HG02571 (cell line): ENCODE measurements around the gene PCSK4.
A peak's percentile ranks its signal among the peaks of the same experiment; 100 is the strongest.

ENCODE experiments used
- ATAC-seq: cut with Tn5 transposase; IDR thresholded peaks from one replicate; pipeline ENCODE4 v1.9.1; 2021; ENCODE audit warnings: mild to moderate bottlenecking, moderate library complexity; ENCODE audit not compliant: unreplicated experiment

PCSK4 gene

DNA sequence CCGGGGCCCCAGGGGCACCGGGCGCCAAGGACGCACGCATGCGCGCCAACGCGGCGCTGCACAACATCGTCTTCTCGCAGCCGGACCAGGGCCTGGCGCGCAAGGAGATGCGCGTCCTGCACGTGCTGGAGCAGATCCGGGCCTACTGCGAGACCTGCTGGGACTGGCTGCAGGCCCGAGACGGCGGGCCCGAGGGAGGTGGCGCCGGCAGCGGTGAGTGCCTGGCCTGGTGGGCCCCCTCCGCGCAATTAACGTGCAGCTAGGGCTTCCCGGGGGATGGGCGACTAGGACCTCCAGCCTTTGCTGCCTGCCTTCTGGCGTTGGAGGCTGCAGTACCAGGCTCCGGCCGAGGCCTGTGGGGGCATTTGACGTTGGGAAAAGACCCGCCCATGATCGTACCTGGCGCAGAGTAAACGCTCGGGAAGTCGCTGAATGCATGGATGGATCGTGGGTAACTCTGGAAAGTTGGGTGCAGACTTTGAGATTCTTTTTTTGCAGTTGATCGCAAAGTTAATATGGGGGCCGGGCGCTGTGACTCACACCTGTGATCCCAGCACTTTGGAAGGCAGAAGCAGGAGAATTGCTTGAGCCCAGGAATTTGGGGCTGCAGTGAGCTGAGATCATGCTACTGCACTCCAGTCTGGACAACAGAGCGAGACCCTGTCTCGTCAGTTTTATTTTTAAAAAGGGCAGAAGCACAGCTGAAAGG lies 33.0 kb downstream of the PCSK4 start:
- ATAC-seq, result no peak

DNA sequence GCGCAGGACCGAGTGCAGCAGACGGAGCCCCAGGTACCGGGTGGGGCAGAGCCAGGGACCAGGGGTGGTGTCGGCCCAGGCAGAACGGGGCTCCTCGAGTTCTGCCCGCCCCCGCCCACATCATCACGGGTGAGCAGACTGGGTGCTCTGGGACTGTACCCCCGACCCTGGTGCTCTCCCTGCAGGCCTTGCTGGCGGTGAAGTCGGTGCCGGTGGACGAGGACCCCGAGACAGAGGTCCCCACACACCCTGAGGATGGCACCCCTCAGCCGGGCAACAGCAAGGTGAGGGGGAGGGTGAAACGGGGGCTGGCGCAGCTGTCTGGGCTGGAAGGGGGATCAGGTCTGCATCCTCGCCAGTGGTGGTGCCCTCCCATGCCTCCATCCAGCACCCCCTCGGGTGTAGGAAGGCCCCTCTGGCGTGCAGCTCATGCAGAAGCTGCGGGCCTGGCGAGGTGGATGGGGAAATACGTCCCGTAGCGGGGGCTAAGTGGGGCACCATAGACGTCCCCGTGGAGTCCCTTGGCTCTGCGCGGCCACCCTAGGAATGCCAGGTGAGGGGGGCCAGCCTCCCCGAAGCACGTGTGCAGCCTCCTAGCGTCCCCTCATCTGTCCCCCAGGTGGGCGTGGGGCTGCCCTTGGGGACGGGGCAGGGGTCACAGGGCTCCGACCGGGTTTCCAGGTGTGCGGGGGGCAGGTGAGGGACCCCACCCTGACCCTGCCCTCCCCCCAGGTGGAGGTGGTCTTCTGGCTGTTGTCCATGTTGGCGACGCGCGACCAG lies 33.8 kb downstream of the PCSK4 start:
- no peak for ATAC-seq

DNA sequence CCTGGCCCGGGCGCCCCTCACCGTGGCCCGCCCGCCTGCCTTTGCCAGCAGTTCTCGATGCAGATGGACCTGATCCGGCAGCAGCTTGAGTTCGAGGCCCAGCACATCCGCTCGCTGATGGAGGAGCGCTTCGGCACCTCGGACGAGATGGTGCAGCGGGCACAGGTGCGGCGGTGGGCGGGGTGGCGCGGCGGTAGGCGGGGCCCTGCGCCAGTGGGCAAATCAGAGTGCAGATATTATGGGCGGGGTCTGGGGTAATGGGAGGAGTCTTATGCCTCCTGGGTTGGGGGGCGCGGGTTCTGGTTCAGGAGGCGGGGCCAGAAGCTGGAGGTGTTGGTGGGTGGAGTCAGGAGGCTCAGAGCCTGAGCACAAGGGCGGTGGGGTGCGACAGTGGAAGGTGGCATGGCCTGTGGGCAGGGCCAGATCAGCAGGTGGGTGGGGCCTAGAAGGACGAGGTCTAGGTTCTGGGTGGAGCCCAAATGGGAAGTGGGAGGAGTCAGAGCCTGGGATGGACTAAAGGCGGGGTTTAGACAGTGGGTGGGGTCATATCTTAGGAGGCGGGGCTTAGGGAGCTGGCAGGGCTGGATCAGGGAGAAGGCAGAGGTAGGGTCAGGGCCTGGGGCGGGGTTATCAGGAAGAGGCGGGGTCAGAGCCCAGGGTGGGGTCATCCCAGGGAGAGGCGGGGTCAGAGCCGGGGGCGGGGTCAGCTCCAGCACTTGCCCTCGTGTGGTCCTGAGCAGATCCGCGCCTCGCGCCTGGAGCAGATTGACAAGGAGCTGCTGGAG lies 34.6 kb downstream of the PCSK4 start:
- ATAC-seq, result no peak

DNA sequence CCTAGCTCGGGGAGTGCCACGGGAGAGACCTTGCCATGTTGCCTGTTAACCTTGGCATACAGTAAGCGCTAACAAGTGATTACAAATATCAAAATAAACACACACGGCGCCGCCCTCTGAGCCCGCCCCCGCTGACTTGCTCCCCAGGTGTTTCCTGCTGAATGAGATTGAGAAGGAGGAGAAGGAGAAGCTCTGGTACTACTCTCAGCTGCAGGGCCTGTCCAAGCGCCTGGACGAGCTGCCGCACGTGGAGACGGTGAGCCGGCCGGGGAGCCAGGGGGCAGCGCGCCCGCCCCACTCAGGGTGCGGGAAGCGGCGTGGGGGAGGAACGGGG lies 35.2 kb downstream of the PCSK4 start:
- no peak for ATAC-seq

DNA sequence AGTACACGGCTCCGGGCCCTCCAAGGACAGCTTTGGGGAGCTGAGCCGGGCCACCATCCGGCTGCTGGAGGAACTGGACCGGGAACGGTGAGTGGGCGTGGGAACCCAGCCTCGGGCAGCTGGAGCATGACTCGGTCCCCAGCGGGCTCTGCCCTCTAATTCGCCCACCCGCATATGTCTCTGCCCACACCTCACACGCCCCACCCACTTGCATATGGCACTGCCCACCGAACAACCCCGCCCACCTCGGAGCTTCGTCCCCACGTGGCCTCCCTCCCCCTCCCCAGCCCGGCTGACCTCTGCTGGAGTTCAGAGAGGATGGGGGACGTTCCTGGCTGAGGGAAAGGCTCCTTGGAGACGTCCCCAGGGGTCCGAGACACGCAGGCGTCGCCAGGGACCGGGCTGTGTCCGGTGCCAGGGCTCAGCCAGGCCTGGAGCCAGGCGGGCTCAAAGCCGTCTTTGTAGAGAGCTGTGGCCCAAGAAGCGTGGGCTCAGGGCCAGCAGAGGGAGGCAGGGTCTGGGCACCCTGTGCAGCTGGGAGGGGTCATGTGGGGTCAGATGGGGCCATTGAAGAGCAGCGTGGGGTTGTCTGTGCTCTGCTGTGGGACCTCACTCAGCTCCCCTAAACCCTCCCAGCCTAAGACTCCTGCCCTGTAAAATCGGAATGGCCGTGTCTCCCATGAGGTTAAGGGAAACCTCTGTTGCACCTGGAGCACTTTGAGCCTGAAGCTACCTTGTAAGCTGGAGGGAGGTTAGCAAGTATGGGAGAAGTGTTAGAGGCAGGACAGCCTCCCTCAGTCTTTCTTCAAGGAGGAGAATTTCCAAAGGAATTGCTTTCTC lies 36.4 kb downstream of the PCSK4 start:
- ATAC-seq, result no peak

DNA sequence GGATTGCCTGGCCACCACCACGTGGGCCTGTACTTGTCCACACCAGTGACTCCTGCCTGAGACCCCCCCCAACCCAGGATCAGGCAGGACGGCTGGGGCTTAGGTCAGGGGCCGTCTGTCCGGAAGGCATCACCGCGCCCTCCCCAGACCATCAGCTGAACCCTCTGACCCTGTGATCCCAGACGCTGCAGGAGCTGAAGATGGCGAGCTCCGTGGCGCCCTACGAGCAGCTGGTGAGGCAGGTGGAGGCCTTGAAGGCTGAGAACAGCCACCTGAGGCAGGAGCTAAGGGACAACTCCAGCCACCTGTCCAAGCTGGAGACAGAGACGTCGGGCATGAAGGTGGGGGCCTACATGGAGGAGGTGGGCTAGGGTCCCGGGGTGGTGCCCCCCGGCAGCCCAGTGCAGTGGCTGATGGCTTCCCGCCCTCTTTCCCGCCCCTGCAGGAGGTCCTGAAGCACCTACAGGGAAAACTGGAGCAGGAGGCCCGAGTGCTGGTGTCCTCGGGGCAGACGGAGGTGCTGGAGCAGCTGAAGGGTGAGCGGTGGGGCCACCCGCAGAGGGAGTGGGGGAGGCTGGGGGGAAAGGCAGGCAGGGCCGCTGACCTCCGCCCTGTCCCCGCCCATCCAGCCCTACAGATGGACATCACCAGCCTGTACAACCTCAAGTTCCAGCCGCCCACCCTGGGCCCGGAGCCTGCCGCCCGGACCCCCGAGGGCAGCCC lies 37.2 kb downstream of the PCSK4 start:
- ATAC-seq, result no peak

DNA sequence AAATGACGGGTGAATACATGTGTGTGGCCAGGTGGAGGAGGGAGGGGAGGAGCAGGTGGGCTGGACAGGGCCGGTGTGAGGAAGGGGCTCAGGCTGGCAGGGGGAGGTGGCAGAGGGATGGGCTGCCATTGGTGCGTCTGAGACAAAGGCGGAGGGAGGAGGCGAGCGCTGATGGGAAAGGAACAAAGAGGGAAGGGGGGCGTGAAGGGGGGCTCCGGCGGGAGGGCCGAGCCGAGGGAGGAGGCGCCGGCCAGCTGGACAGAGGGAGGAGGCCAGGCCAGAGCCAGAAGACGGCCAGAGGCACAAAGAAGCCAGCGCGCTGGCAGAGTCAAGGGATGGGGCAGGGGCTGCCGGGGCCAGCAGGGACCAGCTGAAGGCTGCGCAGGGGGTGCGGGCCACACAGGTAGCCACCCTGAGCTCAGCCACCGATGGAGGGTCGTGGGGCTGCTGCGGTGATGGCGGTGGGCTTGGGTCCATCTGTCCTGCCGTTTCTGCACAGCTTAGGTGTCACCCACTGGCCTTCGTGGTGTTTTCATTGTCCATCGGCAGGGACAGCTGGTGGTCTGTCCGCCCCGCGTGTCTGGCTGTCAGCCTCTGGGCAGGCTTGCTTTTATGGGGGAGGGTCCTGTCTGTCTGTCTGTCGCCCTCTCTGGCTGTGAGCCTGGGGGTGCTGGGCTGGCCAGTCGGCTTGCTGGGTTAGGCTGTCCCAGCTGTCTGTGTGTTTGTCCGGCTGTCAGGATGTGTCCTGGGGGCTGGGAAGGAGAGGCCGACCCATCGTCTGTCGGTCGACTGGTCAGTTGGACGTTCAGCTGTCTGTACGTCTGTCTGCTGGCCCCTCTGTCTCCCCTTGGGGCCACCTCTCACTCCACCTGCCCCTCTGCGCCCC lies 38.0 kb downstream of the PCSK4 start:
- no peak for ATAC-seq

DNA sequence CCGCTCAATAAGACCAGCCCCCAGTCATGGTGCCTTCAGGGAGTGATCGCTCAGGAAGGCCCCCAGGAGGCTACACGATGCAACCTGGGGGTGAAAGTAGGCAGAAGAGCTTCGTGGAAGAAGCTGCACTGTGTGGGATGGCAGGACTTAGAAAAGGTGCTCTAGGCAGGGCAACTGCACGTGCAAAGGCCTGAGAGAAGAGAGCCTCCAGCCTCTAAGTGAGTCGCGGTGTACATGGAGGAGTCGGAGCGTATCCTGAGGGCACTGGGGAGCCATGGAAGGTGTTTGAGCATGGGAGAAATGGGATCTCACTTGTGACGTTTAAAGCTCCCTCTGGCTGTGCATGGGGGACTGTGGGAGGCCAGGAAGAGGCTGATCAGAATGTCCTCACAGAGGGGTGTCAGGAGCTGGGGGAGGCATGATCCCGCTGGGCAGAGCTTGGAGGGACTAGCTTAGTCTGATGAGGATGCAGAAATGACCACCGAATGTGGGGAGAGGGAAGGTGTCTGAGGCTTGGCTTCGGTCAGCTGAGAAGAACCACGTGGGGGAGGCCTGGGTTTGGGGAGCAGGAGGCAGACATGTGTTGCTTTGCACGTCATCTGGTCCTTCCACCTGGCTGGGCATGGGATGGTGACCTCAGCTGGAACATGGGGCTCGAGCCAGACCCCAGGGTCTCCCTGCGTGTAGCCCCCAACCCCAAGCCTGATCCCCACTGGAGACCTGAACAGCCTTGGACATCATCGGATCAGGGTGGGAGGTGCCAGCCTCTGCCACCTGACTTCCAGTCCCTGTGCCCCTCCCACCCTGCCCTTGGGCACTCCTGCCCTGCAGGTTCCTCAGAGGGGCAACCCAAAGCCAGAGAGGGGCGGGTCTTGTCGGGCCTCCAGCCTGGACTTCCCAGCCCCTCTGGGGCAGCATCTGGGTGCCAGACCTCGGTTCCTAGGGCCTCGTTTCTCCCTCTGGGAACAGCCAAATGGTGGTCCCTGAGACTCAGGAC lies 39.1 kb downstream of the PCSK4 start:
- no peak for ATAC-seq

DNA sequence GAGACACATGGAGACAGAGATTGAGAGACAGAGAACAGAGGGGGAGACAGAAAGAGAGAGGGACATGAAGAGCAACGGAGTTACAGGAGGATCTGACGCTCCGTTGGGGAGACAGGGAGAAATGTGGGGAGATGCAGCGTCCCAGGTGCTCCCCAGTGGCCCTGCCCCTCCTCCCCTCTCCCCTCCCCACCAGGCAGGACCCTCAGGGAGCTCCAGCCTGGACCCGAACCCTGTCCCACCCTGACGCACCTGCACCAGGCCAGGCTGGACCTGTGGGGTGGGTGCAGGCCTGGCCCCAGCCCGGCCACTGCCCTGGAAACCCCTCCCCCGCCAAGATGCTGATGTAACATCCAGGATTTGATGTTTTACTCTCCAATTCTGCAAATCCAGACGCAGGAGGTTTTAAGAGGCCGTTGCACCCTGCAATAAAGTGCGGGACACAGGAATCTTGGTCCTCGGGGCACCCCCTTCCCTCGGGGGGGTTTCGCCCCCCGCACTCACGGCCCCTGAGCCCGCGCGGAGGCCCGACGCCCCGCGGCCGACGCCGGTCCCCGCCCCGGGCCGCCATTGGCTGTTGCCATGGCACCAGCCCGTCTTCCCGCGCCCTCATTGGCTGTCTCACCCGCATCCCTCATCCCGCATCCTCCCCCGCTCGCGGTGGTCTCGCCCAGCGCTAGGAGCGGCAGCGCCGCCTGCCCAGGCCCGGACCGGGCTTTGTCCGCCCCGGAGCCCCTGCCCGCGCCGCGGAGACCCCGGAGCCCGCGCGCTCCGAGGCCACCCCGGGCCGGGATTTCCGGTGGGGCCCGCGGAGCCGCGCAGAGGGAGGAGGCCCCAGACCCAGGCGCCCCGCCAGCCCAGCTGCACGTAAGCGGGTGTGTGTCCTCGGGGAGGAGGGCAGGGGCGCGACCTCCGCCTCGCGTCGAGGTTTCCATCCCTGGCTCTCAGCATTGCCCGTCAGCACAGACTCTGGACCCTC lies 40.4 kb downstream of the PCSK4 start, which contains the start of gene APC2:
Gene APC2 (plus strand): TSS at position 655 of the 976 bp plus-strand sequence. CDS start 2,881 bp downstream, outside the sequence.
- no peak for ATAC-seq

DNA sequence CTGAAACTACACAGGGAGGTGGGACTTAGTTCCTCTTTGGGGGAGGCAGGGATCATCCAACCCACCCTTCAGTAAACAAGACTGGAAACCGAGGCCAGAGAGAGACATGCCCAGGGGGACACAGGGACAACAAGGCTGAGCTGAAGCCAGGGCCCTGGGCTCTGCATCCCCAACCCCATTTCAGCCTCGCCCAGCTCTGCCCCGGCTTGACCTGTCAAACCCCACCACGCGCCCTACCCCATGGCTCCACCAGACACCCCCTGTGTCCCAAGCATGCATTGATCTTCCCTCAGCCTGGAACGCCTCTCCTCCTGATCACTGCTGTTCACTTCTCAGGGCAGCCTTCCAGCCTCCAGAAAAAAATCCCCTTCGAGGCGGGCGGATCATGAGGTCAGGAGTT lies 42.2 kb downstream of the PCSK4 start:
- ATAC-seq, result no peak

DNA sequence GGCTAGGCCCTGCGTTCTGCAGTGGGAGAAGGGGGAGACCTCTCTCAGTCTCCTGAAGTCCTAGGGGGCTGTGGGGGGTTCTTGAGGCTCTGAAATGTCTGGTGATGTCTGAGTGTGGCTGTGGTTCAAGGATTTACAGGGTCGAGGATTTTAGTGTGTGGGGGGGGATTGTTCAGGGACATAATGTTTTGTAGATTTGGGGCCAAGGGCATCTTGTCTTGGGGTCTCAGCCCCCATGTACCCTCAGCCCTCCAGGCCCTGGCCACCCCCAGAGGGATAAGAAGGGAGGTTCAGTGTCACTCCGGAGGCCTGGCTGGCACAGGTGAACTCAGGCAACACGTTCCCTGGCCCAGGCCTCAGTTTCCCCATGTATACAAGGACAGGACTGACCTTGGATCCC lies 42.6 kb downstream of the PCSK4 start:
- ATAC-seq, result no peak

DNA sequence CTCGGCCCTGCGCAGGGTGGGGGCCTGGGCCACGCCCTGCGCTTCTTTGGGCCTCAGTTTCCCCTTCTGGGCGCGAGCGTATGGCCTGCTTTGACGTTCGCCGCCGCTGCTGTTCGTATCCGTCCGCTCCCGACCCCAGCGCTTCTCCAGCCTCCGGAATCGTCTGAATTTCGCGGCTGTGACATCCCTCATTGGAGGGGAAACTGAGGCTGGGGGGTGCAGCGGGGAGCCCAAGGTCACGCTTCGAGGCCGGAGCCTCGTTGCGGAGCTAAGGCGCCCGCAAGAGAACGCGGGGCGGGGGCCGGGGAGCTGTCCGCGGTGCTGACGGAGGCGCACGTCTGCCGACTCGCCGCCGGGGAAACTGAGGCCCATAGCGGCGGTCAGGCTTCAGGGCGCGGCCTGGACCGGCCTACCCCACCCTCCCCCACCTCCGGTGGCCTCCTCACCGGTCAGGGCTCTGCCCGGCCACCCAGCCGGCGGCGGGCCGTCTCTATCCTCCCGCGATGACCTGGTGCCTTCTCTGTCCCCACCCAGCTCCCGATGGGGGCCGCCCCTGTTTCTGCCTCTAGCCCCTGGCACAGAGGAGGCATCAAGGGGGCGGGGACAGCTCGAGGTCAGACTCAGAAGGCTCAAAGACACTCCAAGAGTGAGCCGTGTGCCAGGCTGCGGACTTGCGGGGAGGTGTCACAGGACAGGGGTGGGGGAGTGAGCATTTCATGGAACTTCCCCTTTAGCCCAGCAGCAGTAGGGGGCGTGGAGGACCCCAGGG lies 43.3 kb downstream of the PCSK4 start:
- ATAC-seq, result no peak

DNA sequence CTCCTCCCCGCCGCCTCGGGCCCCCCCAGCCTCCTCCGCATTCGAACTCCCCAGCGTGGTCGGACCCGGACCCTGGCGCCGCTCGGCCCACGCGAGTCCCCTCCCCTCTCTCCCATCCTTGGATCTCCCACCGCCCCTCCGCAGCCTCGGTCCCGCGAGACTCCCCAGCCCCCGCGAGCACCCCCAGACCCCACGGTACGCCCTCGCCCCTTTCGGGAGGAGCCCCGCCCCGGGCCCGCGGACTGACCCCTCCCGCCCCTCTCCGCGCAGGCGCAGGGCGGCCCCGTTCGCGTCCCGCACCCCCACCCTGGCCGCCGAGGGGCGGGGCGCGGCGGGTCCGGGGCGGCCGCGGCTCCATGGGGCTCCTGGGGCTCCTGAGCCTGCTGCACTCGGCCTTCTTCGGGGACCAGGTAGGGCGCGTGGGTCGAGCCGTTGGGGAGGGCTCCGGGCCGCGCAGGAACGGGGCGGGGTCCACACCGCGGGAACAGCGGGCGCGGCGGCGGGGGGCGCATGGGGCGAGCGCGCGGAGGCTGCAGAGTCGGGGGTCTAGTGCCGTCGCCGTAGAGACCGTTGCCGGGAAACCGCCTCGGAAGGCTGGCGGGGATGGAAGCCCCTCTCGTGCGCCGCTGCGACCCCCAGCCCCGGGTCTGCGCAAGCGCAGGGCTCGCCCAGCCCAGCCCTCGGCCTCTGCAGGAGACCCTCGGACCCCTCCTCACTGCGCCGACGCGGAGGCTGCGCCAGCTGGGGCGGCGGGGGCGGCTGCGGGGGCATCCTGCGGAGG lies 44.0 kb downstream of the PCSK4 start:
- no peak for ATAC-seq

DNA sequence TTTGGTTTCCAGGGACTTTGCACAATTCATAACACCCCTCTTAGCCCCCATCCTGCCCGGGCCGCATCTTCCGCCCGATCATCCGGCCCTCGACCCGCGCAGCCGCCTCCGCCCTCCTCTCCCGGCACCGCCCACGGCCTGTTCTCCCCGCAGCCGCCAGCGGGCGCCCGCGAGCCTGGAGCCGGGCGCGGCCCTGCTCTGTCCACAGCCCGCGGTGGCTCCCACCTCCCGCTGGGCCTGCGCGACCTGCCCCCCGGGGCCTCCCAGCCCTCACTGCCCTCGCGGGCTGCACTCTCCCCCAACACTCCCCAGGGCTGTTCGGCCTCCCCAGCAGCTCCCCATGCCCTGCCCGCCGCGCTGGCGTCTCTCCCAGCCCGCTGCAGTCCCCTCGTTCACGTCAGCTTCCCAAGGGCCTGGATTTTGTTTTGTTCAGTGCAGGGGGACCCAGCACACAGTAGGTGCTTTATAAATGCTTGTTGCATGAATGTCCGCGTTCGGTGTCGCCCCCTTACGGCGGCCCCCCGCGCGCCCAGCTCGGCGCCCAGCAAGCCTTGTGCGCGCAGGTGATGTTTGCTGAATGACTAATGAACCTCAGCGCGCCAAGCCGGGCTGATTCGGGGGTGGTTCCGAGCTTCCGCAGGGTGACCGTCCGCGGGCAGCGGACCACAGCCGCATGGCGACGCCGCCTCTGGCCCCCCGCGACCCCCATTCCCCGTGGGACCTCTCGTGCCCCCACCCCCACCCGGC lies 44.8 kb downstream of the PCSK4 start:
- ATAC-seq, result peak; percentile 61
